Measurements from ENCODE around the gene KHDRBS2. TPM values are rescaled to one million over a fixed set of nuclear protein-coding genes. Genes with fewer than 3 reads are reported as not detected.

The KHDRBS2 gene
- total and polyA plus RNA-seq, 11 donors, result 0.15 to 0.29 TPM; not detected in 9

- no peaks in the 10 kb centered on the region for H3K4me1 ChIP-seq
- no peak overlapping the region for H3K4me3 ChIP-seq
- H3K36me3 ChIP-seq, result no peaks in the 10 kb centered on the region
- DNase-seq (no peak), ATAC-seq (no peak)
- intact Hi-C loops (cut with DNase I), result no loop called here
- no peak overlapping the region for H3K27ac ChIP-seq
- H3K9me3 ChIP-seq, result peaks cover 0 to 3% (median 0%) of the 10 kb centered on the region in 12 donors
- TF ChIP-seq CTCF (IDR thresholded peaks at IDR 0.05), result no peak
- no peak for TF ChIP-seq POLR2A (IDR thresholded peaks at IDR 0.05)
- H3K27me3 ChIP-seq, result no peaks in the 10 kb centered on the region
These were observed 242.9 kb downstream of the KHDRBS2 start for GRCh38 chr6:62043084-62043483.

GRCh38 chr6:62042429-62042828, 243.6 kb downstream of the KHDRBS2 start:
- ATAC-seq (no peak), DNase-seq (no peak)
- H3K9me3 ChIP-seq, result peaks cover 0 to 3% (median 0%) of the 10 kb centered on the region in 12 donors
- intact Hi-C loops (cut with DNase I), result no loop called here
- H3K4me3 ChIP-seq, result no peak overlapping the region
- no peak overlapping the region for H3K27ac ChIP-seq
- H3K4me1 ChIP-seq, result no peaks in the 10 kb centered on the region
- no peaks in the 10 kb centered on the region for H3K36me3 ChIP-seq
- H3K27me3 ChIP-seq, result no peaks in the 10 kb centered on the region
- TF ChIP-seq CTCF (IDR thresholded peaks at IDR 0.05) (no peak), POLR2A (IDR thresholded peaks at IDR 0.05) (no peak)

- TF ChIP-seq POLR2A (IDR thresholded peaks at IDR 0.05), result no peak
- no peak for TF ChIP-seq CTCF (IDR thresholded peaks at IDR 0.05)
- WGBS, 4 donors, result 76 to 87% (median 81%) methylated on average over 1 of the region's 1 CpG
These were observed 246.4 kb downstream of the KHDRBS2 start for GRCh38 chr6:62039605-62040004.

GRCh38 chr6:62037445-62037844, 248.6 kb downstream of the KHDRBS2 start:
- H3K27me3 ChIP-seq, result no peaks in the 10 kb centered on the region
- DNase-seq, result no peak
- H3K4me1 ChIP-seq, result no peaks in the 10 kb centered on the region
- no peak overlapping the region for H3K27ac ChIP-seq
- no peak overlapping the region for H3K4me3 ChIP-seq
- ATAC-seq, result no peak
- intact Hi-C loops (cut with DNase I), result no loop called here
- H3K9me3 ChIP-seq, result peaks cover 0 to 18% (median 0%) of the 10 kb centered on the region in 12 donors
- TF ChIP-seq CTCF (IDR thresholded peaks at IDR 0.05), result no peak
- no peak for TF ChIP-seq POLR2A (IDR thresholded peaks at IDR 0.05)
- no peaks in the 10 kb centered on the region for H3K36me3 ChIP-seq
- 36 to 45% (median 40%) methylated on average over 2 of the region's 2 CpGs for WGBS, 4 donors

More at GRCh38 chr6:62039605-62040004, 246.4 kb downstream of the KHDRBS2 start:
- H3K9me3 ChIP-seq, result peaks cover 0 to 6% (median 0%) of the 10 kb centered on the region in 12 donors
- no peaks in the 10 kb centered on the region for H3K27me3 ChIP-seq
- H3K4me3 ChIP-seq, result no peak overlapping the region
- H3K36me3 ChIP-seq, result no peaks in the 10 kb centered on the region
- ATAC-seq (no peak), DNase-seq (no peak)
- intact Hi-C loops (cut with DNase I), result no loop called here
- H3K4me1 ChIP-seq, result no peaks in the 10 kb centered on the region
- no peak overlapping the region for H3K27ac ChIP-seq
